ENCODE measurements around the gene FOSB. TPM values are rescaled to one million over a fixed set of nuclear protein-coding genes. Genes with fewer than 3 reads are reported as not detected.

FOSB gene
- polyA plus RNA-seq, 1 donor from 2014 or later, result 2.1 TPM

GRCh38 chr19:45451850-45452387 is 15.9 kb upstream of the FOSB start:
- Histone ChIP-seq H3F3A (ENCODE audit: insufficient read depth, low read length, poor library complexity, severe bottlenecking) (no peaks in the 10 kb centered on the region), H3K9me2 (ENCODE audit: insufficient read depth, low read length) (no peaks in the 10 kb centered on the region), H3K79me2 (replicated peaks; ENCODE audit: insufficient read depth, low read length) (no peaks in the 10 kb centered on the region), H3K4me2 (ENCODE audit: low read length) (no peak overlapping the region), H3K9me3 (ENCODE audit: low read length) (no peaks in the 10 kb centered on the region), H4K20me1 (ENCODE audit: insufficient read depth) (no peaks in the 10 kb centered on the region), H3K4me3 (ENCODE audit: low read length) (no peak overlapping the region), H3K9ac (ENCODE audit: low read length) (no peak overlapping the region), H3K36me3 (ENCODE audit: insufficient read depth, low read length) (no peaks in the 10 kb centered on the region), H3K27ac (ENCODE audit: low read length) (peak overlapping the region; percentile 73), H2AFZ (ENCODE audit: low read depth, low read length) (no peak overlapping the region), H3K27me3 (ENCODE audit: insufficient read depth, low read depth, low read length) (no peaks in the 10 kb centered on the region)
- no peak for TF ChIP-seq TAF1 (IDR thresholded peaks at IDR 0.05; ENCODE audit: low read depth)

- Histone ChIP-seq H3K36me3 (ENCODE audit: insufficient read depth, low read length) (no peaks in the 10 kb centered on the region), H3K27me3 (ENCODE audit: insufficient read depth, low read depth, low read length) (no peaks in the 10 kb centered on the region), H3K27ac (ENCODE audit: low read length) (no peak overlapping the region), H3K9ac (ENCODE audit: low read length) (no peak overlapping the region), H3K79me2 (replicated peaks; ENCODE audit: insufficient read depth, low read length) (no peaks in the 10 kb centered on the region), H3K4me2 (ENCODE audit: low read length) (no peak overlapping the region), H2AFZ (ENCODE audit: low read depth, low read length) (no peak overlapping the region), H4K20me1 (ENCODE audit: insufficient read depth) (no peaks in the 10 kb centered on the region), H3K9me3 (ENCODE audit: low read length) (no peaks in the 10 kb centered on the region), H3K9me2 (ENCODE audit: insufficient read depth, low read length) (no peaks in the 10 kb centered on the region), H3F3A (ENCODE audit: insufficient read depth, low read length, poor library complexity, severe bottlenecking) (no peaks in the 10 kb centered on the region), H3K4me3 (ENCODE audit: low read length) (no peak overlapping the region)
- TF ChIP-seq POLR2AphosphoS5 (IDR thresholded peaks at IDR 0.05) (no peak), TAF1 (IDR thresholded peaks at IDR 0.05; ENCODE audit: low read depth) (no peak), CTCF (IDR thresholded peaks at IDR 0.05; ENCODE audit: poor library complexity, severe bottlenecking) (no peak), EP300 (conservative IDR thresholded peaks at IDR 0.05; ENCODE audit: poor library complexity, severe bottlenecking) (no peak), MXI1 (conservative IDR thresholded peaks at IDR 0.05; ENCODE audit: poor library complexity, severe bottlenecking) (no peak), REST (IDR thresholded peaks at IDR 0.05; ENCODE audit: borderline replicate concordance) (no peak), SMC3 (conservative IDR thresholded peaks at IDR 0.05; ENCODE audit: poor library complexity) (no peak), EZH2 (IDR thresholded peaks at IDR 0.05; ENCODE audit: borderline replicate concordance, insufficient read depth, low read length, poor library complexity, severe bottlenecking) (no peak), RAD21 (conservative IDR thresholded peaks at IDR 0.05) (no peak)
These were observed 11.9 kb upstream of the FOSB start for GRCh38 chr19:45455707-45456499.
